PC-9 (cell line): ENCODE results near the gene MRM3.

Experiments
- CTCF ChIP-seq: fragments of 200-600 bp; sonication (generic); conservative IDR thresholded peaks from 2 replicates; pipeline ENCODE4 v1.6.1; 2017; ENCODE audit warnings: mixed run types, antibody characterized with exemption, mild to moderate bottlenecking, moderate library complexity
- EZH2 ChIP-seq: fragments of 200-600 bp; sonication (generic); IDR thresholded peaks from 2 replicates; pipeline ENCODE4 v1.8.0; 2017; ENCODE audit warnings: antibody characterized with exemption, low read depth

GRCh38 chr17:740240-741017, 41.7 kb upstream of the MRM3 start:
- TF ChIP-seq CTCF (no peak), EZH2 (no peak)
